ENCODE results near the gene CLCNKA. TPM values are rescaled to one million over a fixed set of nuclear protein-coding genes. Genes with fewer than 3 reads are reported as not detected.
"Not testable (repeated sequence)": the region's sequence is repeated elsewhere in the genome, so short reads cannot be mapped to it uniquely, and the experiment has no call there.

CLCNKA gene
- under 1 TPM; 0.26 to 0.38 TPM for total RNA-seq
- long read RNA-seq: 0 reads

- ATAC-seq (no peak), DNase-seq (no peak)
These were observed at the start of gene CLCNKA for GRCh38 chr1:16021681-16022080. TSS of gene CLCNKA (plus strand) at chr1:16022036. CDS start at chr1:16022620, 584 bp downstream.

GRCh38 chr1:15972409-15972808 lies 49.4 kb upstream of the CLCNKA start:
- intact Hi-C loops (cut with DNase I): no loop called here
- no peak for DNase-seq
- no peak for ATAC-seq

More at GRCh38 chr1:16021681-16022080, at the start of gene CLCNKA:
- intact Hi-C loops (cut with DNase I): no loop called here

- intact Hi-C loops (cut with DNase I): no loop called here
- DNase-seq (no peak), ATAC-seq (no peak)
These were observed 48.1 kb upstream of the CLCNKA start for GRCh38 chr1:15973772-15974171.

- DNase-seq: no peak
- ATAC-seq: no peak
- intact Hi-C loops (cut with DNase I): no loop called here
These were observed 47.0 kb upstream of the CLCNKA start for GRCh38 chr1:15974855-15975254.

GRCh38 chr1:15975358-15975804 lies 46.5 kb upstream of the CLCNKA start:
- peak; percentile 70 for DNase-seq
- intact Hi-C loops (cut with DNase I): no loop called here
- ATAC-seq: peak; percentile 79 to 92

GRCh38 chr1:15975805-15976680 lies 45.8 kb upstream of the CLCNKA start, which contains the start of gene ZBTB17:
TSS of gene ZBTB17 (minus strand) at chr1:15976101. CDS start at chr1:15948495, 27,606 bp downstream.
- intact Hi-C loops (cut with DNase I): no loop called here
- ATAC-seq (peak; percentile 99), DNase-seq (peak; percentile 97)

- ATAC-seq; intact Hi-C loops (cut with DNase I); DNase-seq: not testable (repeated sequence)
These were observed 43.9 kb upstream of the CLCNKA start for GRCh38 chr1:15977947-15978346.

GRCh38 chr1:15981679-15982078 lies 40.2 kb upstream of the CLCNKA start:
- intact Hi-C loops (cut with DNase I): no loop called here
- ATAC-seq: no peak
- no peak for DNase-seq

GRCh38 chr1:15983275-15983674 lies 38.6 kb upstream of the CLCNKA start:
- ATAC-seq: no peak

GRCh38 chr1:15985611-15986297 lies 36.1 kb upstream of the CLCNKA start:
- intact Hi-C loops (cut with DNase I): no loop called here
- DNase-seq: no peak

More at GRCh38 chr1:15983275-15983674, 38.6 kb upstream of the CLCNKA start:
- no peak for DNase-seq
- intact Hi-C loops (cut with DNase I): no loop called here

GRCh38 chr1:15988856-15989736 lies 32.7 kb upstream of the CLCNKA start:
- no peak for ATAC-seq
- intact Hi-C loops (cut with DNase I): no loop called here
- no peak for DNase-seq

More at GRCh38 chr1:15985611-15986297, 36.1 kb upstream of the CLCNKA start:
- ATAC-seq: no peak

GRCh38 chr1:15989776-15990175 lies 32.1 kb upstream of the CLCNKA start:
- DNase-seq: no peak
- intact Hi-C loops (cut with DNase I): loop anchor here (5.0 kb wide), 2 partner anchors 182 to 197 kb away; partner anchors contain the start of gene UQCRHL (in 1 of the 2)
- peak in 1 of 2 donors; percentile 39 for ATAC-seq

GRCh38 chr1:15991427-15992186 lies 30.2 kb upstream of the CLCNKA start:
- ATAC-seq: no peak

GRCh38 chr1:15992187-15992553 lies 29.7 kb upstream of the CLCNKA start:
- no peak for DNase-seq
- intact Hi-C loops (cut with DNase I): loop anchor here (5.0 kb wide), 2 partner anchors 185 to 200 kb away; partner anchors contain the start of gene UQCRHL (in 1 of the 2)
- ATAC-seq: no peak

More at GRCh38 chr1:15991427-15992186, 30.2 kb upstream of the CLCNKA start:
- DNase-seq: no peak
- intact Hi-C loops (cut with DNase I): loop anchor here (5.0 kb wide), 2 partner anchors 184 to 199 kb away; partner anchors contain the start of gene UQCRHL (in 1 of the 2)

GRCh38 chr1:15992582-15993500 lies 29.0 kb upstream of the CLCNKA start:
- no peak for ATAC-seq
- intact Hi-C loops (cut with DNase I): loop anchor here (5.0 kb wide), 2 partner anchors 186 to 201 kb away; partner anchors contain the start of gene UQCRHL (in 1 of the 2)
- DNase-seq: no peak

GRCh38 chr1:15993666-15994065 lies 28.2 kb upstream of the CLCNKA start:
- ATAC-seq: no peak
- DNase-seq: no peak
- intact Hi-C loops (cut with DNase I): loop anchor here (5.0 kb wide), 2 partner anchors 186 to 201 kb away; partner anchors contain the start of gene UQCRHL (in 1 of the 2)

- ATAC-seq (no peak), DNase-seq (no peak)
- intact Hi-C loops (cut with DNase I): loop anchor here (5.0 kb wide), 2 partner anchors 187 to 202 kb away; partner anchors contain the start of gene UQCRHL (in 1 of the 2)
These were observed 27.8 kb upstream of the CLCNKA start for GRCh38 chr1:15994081-15994480.

All from left cardiac atrium (tissue), 4 donors.